SW 1271 (cell line): ENCODE measurements around the gene LDLRAD1.
"Not testable (repeated sequence)": the region's sequence is repeated elsewhere in the genome, so short reads cannot be mapped to it uniquely, and the experiment has no call there.

Source experiments
- DNase-seq, 2 experiments: peaks; one replicate each; lab custom pipeline; 2025; lab: John Stamatoyannopoulos, UW

The LDLRAD1 gene, protein sequence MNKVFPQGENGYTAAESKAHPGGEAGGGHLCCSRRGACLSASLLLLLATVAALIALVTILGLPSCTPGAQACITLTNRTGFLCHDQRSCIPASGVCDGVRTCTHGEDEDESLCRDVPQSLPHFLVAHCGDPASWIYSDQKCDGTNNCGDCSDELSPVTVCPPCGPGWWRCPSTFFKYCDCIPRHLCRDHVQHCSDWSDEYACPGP

DNA sequence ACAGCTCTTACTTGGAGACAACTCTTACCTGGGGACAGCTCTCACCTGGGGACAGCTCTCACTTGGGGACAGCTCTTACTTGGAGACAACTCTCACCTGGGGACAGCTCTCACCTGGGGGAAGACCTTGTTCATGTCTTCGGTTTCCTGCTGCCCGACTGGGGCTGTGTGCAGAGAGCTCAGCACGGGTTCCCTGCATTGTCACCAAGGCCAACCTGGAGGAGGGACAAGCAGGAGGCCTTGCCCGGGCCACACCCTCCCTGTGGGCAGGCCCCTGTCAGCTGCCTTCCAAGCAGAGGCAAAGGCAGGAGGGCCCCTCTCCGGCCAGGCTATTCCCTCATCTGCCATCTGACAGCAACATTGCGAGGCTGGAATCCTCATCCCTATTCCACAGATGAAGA, at the start of gene LDLRAD1:
Gene LDLRAD1 (minus strand): TSS at position 208 of the 400 bp plus-strand sequence. CDS start 74 bp downstream, at position 134.
- no peak for DNase-seq

DNA sequence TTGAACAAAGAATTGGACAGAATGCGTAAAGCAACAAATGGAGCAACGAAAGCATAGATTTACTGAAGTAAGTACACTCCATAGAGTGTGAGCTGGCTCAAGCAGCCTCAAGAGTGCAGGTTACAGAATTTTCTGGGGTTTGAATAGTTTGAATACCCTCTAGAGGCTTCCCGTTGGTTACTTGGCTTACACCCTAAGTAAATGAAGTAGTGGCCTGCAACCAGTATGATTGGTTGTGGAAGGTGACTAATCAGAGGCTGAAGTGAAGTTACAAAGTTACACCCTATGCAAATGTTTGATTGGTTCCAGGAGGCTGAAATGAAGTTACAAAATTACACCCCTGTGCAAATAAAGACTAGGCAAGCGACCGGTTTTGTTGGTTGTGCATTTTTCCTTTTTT, 46.3 kb upstream of the LDLRAD1 start:
- no peak for DNase-seq

DNA sequence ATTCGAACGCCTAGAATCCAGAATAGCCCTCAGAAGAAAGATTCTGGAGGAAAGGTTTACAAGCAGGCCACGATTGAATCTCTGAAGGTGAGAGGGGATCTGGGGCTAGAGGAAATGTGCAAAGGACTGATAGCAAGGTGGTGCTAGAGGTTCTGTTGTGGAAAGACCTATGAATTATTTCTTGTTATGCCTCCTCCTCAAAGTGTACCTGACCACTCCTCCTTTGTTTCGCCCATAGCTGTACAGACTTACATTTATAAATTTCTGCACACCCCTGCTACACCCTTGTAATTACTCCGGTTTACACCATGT, 36.4 kb upstream of the LDLRAD1 start:
- no peak for DNase-seq

DNA sequence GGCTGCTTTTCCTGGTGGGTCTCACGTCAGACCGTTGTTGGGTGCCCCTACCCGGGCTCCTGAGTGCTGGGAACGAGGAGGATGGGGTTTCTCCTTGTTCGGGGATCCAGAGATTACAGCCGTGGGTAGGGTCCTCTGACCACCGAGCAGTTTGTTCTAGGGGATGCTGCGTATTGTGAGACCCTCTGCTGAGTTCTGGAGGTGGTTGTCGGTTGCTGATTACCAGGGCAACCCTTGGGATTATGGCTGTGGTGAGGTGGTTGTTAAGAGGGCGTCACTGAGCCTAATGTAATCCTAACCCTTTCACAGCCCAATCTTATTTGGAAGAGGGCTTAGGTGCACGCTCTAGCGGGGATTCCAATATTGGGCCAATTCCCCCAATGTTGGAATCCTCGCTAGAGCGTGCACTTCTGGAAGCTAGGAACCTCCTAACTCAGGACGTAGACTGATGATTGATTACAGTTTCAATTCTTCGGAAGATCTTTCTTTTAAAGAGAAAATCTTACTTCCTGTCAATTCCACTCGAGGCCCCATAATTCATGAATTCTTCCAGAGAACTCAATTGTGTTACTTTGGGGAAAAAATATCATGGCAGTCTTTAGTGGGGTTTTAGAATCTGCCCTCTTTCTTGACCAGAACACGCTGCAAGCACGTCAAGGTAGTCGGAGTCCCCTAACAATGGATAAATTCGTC, 35.9 kb upstream of the LDLRAD1 start:
- no peak for DNase-seq

DNA sequence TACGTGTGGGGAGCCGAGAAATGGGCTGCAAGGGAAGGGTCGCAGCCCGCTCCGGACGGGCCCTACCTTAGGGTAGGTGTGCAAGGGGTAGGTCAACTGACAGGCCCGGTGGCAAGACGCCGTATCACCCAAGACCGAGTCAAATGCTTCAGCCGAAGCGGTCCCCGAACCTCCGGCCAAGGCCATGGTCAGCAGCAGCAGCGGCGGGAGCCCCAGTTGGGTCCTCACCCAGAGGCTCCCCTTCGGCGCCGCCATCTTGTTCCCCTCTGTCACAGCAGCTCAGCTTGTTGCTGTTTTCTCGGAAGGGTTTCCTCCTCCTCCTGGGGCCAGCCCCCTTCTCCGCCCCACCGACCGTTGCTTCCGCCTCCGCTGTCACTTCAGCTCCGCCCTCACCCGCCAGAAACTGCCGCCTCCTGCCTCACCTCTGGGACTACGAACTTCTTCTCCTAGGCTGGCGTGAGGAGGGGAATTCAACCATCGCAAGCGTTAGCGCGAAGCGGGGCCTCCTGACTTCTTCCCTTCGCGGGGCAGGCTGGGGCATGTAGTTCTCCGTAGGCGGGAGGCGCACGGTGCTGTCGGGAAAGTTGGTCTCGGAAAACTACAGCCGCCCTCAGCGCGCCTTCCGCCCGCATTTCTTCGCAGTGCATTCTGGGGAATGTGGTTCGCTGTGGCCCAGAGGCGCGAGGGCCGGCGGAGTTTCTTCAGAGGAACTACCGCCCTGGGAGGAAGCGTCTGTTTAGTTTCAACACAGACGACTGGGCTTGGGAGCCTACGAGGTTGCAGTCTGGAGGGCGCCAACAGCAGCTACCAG, 35.2 kb upstream of the LDLRAD1 start, which contains the start of the genes TCEANC2 and TMEM59:
Gene TCEANC2 (plus strand): TSS at position 675 of the 811 bp plus-strand sequence. CDS start 815 bp downstream, outside the sequence.
Gene TMEM59 (minus strand): TSS at position 271 of the 811 bp plus-strand sequence. CDS start 16 bp downstream, at position 255.
- DNase-seq = peak; percentile 91 to 95

DNA sequence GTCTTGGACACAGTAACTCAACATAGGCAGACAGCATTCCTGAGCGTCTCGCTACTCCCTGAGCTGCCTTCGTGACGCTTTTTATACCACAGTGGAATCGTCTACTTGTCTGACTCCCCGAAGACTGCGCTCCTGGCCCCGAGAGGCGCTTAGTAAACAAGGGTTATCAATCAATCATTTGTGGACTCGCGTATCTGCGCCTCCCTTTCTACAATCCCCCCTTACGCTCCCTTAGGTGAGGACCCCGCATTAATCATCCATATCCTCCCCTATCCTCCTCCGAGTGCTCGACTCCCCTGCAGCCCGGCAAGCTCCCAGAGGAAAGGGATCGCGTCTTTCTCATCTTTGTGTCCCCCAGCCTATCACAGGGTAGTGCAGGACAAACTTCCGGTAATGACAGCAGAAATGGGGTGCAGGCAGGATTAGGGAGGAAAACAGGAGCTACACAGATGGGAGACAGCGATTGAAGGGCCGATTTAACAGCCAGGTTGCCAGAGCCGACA, 34.5 kb upstream of the LDLRAD1 start:
- DNase-seq = peak; percentile 14 to 43

DNA sequence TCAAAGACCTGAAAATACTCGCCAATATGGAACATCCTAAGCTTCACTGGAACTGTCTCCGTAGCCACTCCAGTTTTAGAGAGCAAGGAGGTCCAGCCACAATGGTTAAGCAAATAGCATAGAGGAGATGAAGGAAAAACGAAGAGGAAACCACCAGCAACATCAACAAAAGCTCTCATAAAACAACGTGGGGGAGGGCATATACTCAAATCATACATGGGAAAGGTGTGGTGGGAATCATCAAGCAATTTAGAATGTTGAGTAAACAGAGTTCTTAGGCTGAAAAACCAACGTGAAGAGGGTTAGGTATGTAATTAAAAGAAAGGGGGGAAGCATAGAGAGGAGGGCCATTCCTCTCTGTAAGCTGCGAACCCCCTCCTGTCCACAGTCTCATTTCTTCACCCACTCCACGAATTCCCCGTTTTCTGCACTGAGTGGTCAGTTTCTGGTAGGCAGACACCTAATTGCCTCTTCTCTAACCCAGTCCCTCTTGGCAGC, 34.0 kb upstream of the LDLRAD1 start:
- DNase-seq = no peak

DNA sequence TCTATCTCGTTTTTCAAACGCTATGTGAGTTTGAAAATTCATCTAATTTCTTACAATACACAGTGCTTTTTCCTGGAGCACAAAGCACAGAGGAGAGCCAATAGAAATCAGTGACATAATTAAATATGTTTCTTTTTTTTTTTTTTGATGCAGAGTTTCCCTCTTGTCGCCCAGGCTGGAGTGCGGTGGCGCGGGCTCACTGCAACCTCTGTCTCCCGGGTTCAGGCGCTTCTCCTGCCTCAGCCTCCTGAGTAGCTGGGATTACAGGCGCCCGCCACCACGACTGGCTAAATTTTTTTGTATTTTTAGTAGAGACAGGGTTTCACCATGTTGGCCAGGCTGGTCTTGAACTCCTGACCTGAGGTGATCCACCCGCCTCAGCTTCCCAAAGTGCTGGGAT, 32.4 kb upstream of the LDLRAD1 start:
- DNase-seq = not testable (repeated sequence)

DNA sequence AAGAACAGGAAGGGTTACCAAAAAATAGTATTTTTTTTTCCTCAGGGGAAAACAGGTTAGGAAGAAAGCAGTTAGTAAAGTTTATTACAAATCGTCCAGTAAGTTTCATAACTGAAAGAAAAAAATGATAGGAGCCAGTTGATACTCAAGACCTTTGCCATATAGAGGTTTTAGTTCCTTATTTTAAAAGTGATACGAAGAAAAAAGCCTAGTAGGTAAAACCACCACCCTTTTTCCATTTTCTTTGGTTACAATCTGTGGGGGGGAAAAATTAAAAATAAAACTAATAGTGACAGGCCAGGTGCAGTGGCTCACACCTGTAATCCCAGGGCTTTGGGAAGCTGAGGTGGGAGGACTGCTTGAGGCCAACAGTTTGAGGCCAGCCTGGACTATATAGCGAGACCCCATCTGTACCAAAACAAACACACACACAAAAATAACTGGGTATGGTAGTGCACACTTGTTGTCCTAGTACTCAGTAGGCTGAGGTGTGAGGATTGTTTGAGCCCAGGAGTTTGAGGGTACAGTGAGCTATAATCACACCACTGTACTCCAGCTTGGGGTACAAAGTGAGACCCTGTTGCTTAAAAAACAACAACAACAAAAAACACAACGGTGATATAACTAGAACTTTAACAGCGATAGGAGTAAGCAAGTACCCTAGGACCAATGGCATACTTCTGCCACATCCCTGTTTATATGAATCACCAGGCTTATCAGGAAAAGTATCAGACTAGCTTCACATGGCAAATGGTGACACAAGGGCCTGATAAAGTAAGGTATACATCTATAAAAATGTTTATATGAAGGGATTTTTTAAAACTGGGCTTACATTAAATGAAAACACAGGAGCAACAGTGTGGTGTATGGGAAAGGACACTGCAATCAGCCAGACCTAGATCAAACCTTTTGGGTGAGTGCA, 29.7 kb upstream of the LDLRAD1 start:
- no peak for DNase-seq

DNA sequence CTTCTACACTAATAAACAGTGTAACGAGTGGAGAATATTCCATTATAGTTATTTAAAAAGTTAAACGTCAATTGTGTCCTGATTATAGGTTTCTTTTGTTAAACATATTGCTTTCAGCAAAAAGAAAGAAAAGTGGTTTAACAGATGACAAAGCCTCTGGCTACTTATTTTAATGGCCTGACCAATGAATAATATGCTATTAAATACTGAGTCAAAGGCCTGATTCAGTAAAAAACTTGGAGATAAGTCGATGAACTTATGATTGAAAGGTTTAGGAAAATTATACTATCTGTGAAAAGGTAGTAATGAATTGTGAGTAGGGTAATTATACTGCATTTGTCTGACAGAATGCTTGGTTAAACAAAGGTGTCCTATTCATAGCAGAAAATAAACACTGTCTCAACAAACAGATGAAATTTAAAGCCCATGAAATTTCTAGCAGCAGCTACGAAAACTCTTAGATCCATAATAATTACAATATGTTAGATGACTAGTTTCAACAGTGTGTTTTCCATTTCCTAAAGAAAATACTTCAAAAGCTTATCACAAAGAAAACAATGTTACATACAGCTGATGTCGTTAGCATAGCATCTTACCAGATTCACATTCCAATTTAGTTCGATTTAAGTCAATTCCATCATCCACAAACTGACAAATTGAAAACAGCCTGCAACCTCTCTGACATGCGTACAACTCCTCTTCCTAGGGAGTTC, 28.8 kb upstream of the LDLRAD1 start:
- DNase-seq = no peak

DNA sequence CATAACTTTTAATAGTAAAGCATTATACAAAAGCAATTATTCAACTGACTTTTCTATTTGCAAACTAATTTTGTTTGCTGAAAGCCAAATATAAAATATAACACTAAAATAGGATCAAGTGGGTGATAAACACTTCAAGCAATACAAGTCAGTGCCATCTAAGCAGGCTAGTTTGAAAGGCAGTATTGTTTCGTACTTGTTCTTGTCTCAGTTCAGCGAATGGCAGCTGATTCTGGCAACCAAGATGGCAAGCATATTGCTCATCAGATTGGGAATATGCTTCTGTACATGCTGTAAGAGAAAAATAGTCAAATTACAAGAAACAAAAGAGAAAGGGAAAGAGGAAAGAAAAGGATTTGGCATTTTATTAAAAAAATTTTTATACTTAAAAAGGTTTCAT, 27.5 kb upstream of the LDLRAD1 start:
- DNase-seq = no peak

DNA sequence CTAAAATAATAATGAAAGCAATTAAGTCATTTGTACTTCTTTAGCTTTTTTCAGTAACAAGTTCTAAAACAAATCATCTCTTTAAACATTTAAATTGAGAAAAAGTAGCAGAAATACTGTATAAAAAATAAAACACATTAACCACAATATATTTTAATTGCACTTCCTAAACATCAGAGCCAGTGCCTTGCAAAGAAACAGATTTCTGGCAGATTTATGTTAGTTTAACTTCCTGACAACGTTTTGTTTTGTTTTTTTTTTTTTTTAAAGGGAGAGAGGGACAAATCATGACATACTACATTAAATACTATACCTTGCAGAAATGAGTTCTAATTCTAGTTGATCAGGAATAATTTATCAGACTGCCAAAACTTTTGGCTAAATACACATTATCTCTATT, 23.8 kb upstream of the LDLRAD1 start:
- DNase-seq = no peak

DNA sequence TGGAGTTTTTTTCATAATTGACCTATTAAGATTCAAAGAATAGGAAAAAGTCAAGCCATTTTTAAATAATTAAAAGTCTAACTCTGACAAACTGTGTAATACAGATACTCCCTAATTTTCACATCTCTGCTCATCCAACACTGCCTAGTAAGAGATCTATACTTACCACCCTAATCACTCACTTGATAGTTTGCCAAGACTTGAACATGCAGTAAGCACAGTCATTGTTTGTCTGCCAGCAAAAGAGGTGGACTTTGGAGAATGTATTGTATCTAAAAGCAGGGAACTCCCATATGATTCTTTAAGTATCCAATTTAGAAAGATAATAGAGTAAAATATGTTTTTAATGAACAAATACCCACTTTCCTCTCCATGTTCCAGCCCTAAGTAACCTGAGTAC, 19.5 kb upstream of the LDLRAD1 start:
- DNase-seq = no peak

DNA sequence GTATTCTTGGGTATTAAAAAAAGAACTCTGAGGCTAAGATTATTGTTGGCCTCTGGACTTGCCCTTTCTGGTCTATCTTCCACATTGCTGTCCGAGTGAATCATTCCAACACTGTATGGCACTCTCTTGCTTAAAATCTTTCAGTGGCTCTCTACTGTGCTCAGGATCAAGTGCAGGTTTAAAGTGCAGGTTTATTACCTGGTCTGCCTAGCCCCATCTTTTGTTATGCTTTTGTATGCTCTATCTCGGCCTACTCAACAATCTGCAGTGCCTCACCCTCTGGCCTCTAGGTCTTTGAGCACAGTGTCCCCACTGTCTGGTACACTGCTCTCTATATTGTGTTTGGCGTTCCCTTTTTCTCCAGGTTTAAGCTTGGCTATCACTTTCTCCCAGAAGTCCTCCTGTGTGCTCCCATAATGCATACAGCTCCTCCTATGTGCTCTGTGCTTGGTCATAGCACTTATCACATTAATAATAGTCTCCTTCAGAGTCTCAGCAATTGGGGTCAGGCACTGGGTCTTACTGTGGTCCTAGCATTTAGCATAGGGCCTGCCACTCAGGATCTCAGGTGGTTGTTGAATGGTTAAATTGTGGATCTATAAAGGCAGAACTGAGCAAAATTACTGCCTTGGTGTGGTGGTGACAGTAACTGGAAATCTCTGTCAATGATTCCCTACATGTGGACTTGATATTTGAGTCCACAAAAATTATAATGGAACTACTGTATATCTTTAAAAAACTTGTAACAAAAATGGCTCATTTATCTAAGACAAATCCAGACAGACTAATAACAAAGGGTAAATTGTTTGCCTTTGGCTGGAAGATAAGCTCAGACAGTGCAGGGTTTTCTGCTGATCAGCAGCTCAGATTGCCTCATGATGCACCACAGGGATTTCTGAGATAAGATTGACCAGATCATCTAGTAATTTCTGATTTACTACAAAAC, 10.6 kb upstream of the LDLRAD1 start:
- no peak for DNase-seq

DNA sequence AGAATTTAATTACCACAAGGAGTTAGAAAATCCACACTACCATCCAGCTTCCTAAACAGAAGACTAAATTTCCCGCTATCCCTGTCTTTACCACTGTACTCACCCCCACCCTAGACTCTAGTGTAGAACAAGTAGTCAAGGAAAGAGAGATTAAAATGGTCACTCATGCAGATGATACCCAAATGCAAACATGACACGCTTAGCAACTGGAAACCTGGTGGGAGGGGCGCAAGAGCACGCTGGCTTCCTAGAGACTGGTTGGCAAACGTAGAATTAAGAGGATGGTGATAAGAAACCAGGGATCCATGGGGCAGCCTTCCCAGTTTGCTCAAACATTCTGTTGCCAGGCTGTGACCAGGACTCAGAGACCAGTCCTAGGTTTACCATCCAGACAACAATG, 9.9 kb upstream of the LDLRAD1 start:
- no peak for DNase-seq

DNA sequence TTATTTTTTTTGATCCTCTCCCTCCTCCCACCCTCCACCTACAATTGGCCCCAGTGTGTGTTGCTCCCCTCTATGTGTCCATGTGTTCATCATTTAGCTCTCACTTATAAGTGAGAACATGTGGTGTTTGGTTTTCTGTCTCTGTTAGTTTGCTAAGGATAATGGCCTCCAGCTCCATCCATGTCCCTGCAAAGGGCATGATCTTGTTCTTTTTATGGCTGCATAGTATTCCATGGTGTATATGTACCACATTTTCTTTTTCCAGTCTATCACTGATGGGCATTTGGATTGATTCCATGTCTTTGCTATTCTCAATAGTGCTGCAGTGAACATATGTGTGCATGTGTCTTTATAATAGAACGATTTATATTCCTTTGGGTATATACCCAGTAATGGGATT, 6.8 kb upstream of the LDLRAD1 start:
- DNase-seq = not testable (repeated sequence)

DNA sequence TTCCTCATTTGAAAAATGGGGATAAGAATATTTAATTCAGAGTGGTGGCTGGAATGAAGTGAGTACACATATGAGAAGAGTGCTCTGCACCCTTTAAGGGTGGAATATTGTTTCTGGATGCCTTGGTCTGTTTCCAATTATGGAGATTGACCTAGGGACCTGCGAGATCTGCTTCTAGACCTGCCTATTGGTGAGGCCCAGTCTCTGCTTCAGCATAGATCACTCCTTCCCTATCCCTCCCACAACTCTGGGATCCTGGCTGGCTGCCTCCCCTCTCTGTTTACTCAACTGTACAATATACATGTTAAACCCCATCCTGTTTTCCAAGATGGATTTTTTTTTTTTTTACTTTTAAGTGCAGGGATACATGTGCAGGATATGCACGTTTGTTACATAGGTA, 6.4 kb upstream of the LDLRAD1 start:
- no peak for DNase-seq

DNA sequence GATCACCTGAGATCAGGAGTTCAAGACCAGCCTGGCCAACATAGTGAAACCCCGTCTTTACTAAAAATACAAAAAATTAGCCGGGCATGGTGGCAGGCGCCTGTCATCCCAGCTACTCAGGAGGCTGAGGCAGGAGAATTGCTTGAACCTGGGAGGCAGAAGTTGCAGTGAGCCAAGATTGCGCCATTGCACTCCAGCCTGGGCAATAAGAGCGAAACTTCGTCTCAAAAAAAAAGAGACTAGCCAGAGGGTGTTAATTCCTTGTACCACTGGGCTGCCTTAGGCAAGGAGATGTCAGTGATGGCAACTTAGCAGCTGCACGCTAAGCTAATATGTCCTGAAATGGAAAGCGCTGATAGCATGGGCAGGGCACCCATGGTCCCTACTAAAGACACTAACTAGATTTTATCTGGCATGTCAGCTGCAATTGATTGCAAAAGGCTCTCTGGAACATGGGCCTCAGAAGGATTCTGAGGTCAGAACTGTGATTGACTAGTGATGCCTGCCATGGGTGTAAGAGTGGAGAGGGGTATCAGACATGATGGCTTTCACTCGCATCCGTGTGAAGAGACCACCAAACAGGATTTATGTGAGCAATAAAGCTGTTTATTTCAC, 1.7 kb upstream of the LDLRAD1 start:
- not testable (repeated sequence) for DNase-seq

DNA sequence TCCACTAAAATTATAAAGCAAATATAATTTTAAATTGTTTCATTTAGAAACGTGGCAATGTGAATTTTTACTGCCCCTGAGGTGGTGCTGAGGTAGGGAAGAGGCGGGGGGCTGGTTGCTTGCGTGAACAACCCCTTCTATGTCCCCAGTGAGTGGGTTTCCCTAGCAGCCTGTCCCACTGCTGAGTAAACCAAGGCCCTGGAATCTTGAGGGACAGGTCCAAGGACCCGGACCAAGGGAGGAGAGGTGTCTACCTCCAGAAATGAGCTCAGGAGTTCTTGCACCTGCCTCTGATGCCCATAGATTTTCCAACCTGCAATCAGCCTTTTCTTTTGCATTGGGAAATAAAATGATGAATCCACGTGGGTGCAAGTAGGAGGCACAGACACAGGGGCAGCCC, 649 bp upstream of the LDLRAD1 start:
- DNase-seq = no peak
